ENCODE results near the gene SPINK8.

The SPINK8 gene

DNA sequence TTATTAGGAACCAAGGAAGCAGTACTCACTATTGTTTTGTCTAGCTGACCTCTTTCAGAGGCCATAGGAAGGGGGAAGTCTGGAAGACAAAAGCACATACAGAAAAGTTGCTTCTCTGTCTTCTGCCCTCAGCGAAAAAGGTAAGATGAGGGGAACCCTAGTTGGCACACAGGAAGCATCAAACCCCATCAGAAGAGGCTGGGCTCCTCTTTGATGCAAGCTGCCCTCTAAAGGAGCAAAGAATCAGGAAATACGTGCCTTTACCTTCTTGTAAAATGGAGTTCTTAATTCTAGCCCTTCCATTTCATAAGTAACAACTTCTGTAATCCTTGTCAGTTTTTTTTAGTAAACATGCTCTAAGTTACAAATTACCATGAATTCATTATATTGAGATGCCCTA, 12.5 kb downstream of the SPINK8 start:
- TF ChIP-seq, protein P1, sequence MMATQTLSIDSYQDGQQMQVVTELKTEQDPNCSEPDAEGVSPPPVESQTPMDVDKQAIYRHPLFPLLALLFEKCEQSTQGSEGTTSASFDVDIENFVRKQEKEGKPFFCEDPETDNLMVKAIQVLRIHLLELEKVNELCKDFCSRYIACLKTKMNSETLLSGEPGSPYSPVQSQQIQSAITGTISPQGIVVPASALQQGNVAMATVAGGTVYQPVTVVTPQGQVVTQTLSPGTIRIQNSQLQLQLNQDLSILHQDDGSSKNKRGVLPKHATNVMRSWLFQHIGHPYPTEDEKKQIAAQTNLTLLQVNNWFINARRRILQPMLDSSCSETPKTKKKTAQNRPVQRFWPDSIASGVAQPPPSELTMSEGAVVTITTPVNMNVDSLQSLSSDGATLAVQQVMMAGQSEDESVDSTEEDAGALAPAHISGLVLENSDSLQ (IDR thresholded peaks at IDR 0.05): no peak
- TF ChIP-seq ELF4 (IDR thresholded peaks at IDR 0.05): no peak
- no peak for TF ChIP-seq HDGF (IDR thresholded peaks at IDR 0.05; ENCODE audit: borderline replicate concordance)
- no peak for TF ChIP-seq ARNT (IDR thresholded peaks at IDR 0.05)
- TF ChIP-seq TARDBP (IDR thresholded peaks at IDR 0.05): no peak
- TF ChIP-seq CTBP1 (IDR thresholded peaks at IDR 0.05; ENCODE audit: borderline replicate concordance): no peak
- TF ChIP-seq LEF1 (IDR thresholded peaks at IDR 0.05; ENCODE audit: borderline replicate concordance): no peak
- no peak for TF ChIP-seq NFRKB (IDR thresholded peaks at IDR 0.05)
- no peak for TF ChIP-seq SP1 (IDR thresholded peaks at IDR 0.05)
- no peak for TF ChIP-seq FOXK2 (IDR thresholded peaks at IDR 0.05)
- ChIA-PET CTCF (no interaction called here), POLR2A (interaction anchor here (1.6 kb wide), 1 partner anchor 20 kb away, joined by 5 read pairs; the partner anchor contains the start of gene NME6)
- DNase-seq (ENCODE audit: extremely low spot score): no peak

DNA sequence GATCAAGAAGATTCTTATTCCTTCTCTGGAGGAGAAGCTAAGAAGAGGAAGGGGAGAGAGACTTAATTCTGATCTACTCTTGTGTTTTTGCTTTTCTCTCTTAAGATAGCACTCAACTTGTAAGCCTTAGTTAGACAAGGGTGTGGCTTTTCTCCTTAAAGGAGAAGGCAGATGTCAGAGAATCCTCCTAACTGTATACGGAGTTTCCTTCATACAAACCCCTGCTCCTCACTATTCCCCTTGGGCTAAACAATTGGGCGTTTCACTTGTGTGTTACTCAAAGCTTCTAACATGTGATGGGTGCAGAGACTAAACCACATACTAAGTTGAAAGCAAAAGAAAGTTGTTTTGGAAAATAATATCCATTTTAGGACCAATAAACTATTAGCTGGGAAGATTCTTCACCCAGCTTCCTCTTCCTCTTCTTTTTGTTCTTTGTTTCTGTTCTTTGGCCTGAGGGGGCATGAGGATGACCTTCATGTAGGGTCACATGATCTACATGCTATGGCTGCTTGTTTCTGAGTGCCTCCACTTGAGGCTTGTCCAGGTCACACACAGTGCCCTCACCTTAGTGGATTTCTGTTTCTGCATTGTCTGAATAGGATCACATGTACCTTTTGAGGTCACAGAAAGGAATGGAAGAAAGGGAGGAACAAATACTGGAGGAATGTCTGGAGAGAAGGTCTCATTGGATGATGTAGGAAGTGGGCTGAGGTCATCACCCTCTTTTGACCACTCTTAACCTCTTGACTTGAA, 14.6 kb downstream of the SPINK8 start:
- ChIA-PET CTCF (no interaction called here), POLR2A (no interaction called here)
- no peak for DNase-seq (ENCODE audit: extremely low spot score)
- no peak for TF ChIP-seq FOXA1 (IDR thresholded peaks at IDR 0.05)
- no peak for TF ChIP-seq ARNT (IDR thresholded peaks at IDR 0.05)
- no peak for TF ChIP-seq FOXK2 (IDR thresholded peaks at IDR 0.05)
- no peak for TF ChIP-seq LEF1 (IDR thresholded peaks at IDR 0.05; ENCODE audit: borderline replicate concordance)
- no peak for TF ChIP-seq SUZ12 (IDR thresholded peaks at IDR 0.05)
- TF ChIP-seq SP1 (IDR thresholded peaks at IDR 0.05): no peak
- TF ChIP-seq CTBP1 (IDR thresholded peaks at IDR 0.05; ENCODE audit: borderline replicate concordance): no peak
- TF ChIP-seq ZNF384 (IDR thresholded peaks at IDR 0.05): no peak

DNA sequence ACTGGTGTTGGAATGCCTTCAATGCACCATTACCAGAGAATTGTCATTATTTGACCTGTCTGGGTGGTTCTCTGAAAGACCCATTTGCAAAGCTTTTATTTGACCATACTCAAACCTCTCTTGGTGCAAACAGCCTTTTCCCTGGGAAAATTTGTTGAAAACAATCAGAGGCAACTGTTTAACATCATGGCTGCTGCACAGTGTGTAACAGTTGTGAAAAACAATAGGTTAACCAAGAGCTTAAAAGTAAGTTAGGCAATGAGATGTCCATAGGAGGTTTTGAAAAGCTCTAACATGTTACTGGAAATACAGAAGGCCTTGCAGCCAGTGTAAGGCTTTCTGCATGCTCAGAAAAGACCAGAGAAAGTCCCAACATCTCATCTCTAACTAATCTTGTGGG, 18.9 kb downstream of the SPINK8 start:
- ChIA-PET POLR2A (no interaction called here), CTCF (no interaction called here)
- no peak for TF ChIP-seq FOXA1 (IDR thresholded peaks at IDR 0.05)
- TF ChIP-seq TARDBP (IDR thresholded peaks at IDR 0.05): no peak
- no peak for TF ChIP-seq CTBP1 (IDR thresholded peaks at IDR 0.05; ENCODE audit: borderline replicate concordance)
- no peak for TF ChIP-seq LEF1 (IDR thresholded peaks at IDR 0.05; ENCODE audit: borderline replicate concordance)
- TF ChIP-seq SP1 (IDR thresholded peaks at IDR 0.05): no peak
- TF ChIP-seq FOXK2 (IDR thresholded peaks at IDR 0.05): no peak
- TF ChIP-seq, protein P1 (IDR thresholded peaks at IDR 0.05): no peak
- no peak for TF ChIP-seq L3MBTL2 (conservative IDR thresholded peaks at IDR 0.05)
- TF ChIP-seq FOXM1 (IDR thresholded peaks at IDR 0.05; ENCODE audit: borderline replicate concordance): no peak
- no peak for TF ChIP-seq ZNF384 (IDR thresholded peaks at IDR 0.05)
- TF ChIP-seq NFRKB (IDR thresholded peaks at IDR 0.05): no peak
- TF ChIP-seq BHLHE40 (IDR thresholded peaks at IDR 0.05; ENCODE audit: borderline replicate concordance): no peak
- TF ChIP-seq ELF4 (IDR thresholded peaks at IDR 0.05): no peak
- no peak for TF ChIP-seq SUZ12 (IDR thresholded peaks at IDR 0.05)
- no peak for TF ChIP-seq HDGF (IDR thresholded peaks at IDR 0.05; ENCODE audit: borderline replicate concordance)
- no peak for TF ChIP-seq ARNT (IDR thresholded peaks at IDR 0.05)
- no peak for DNase-seq (ENCODE audit: extremely low spot score)

DNA sequence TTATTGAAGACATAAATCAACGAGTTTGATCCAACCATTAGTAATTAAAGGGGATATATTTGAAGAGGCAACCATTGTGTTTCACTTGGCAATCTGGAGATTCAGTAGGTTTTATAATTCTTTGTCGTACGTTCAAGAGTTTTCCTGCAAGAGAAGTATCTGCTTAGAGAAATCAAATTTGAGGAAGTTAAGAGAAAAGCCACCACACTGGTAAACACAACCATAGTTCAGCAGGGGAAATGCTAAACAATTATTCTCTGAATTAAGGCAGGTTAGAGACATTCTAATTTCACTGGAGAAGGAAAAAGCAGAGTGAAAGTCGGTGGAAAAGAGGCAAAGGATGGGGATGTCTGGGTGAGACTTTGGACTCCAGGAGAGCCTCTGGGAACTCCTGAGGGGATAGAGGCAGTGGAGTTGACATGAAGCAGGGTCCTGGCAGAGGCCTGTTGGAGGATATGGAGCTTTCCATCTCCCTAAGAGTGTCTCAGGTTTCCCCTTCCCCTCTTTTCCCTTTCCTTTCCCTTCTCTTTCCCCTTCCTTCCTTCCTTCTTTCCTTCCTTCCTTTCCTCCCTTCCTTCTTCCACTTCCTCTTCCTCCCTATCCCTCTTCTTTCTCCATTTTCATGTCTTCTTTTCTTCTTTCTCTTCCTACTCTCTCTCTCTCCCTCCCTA, 26.5 kb downstream of the SPINK8 start:
- POLR2A ChIA-PET: no interaction called here
- DNase-seq (ENCODE audit: extremely low spot score): no peak
- CTCF ChIA-PET: no interaction called here
- TF ChIP-seq FOXK2 (IDR thresholded peaks at IDR 0.05) (no peak), NFRKB (IDR thresholded peaks at IDR 0.05) (no peak), HDGF (IDR thresholded peaks at IDR 0.05; ENCODE audit: borderline replicate concordance) (no peak), FOXA1 (IDR thresholded peaks at IDR 0.05) (no peak), TARDBP (IDR thresholded peaks at IDR 0.05) (no peak), BHLHE40 (IDR thresholded peaks at IDR 0.05; ENCODE audit: borderline replicate concordance) (no peak), FOXM1 (IDR thresholded peaks at IDR 0.05; ENCODE audit: borderline replicate concordance) (no peak), ELF4 (IDR thresholded peaks at IDR 0.05) (no peak), ZNF384 (IDR thresholded peaks at IDR 0.05) (no peak), CTBP1 (IDR thresholded peaks at IDR 0.05; ENCODE audit: borderline replicate concordance) (no peak), ARNT (IDR thresholded peaks at IDR 0.05) (no peak), SP1 (IDR thresholded peaks at IDR 0.05) (no peak), SUZ12 (IDR thresholded peaks at IDR 0.05) (no peak), LEF1 (IDR thresholded peaks at IDR 0.05; ENCODE audit: borderline replicate concordance) (no peak), L3MBTL2 (conservative IDR thresholded peaks at IDR 0.05) (no peak)
- TF ChIP-seq, protein P1 (IDR thresholded peaks at IDR 0.05): no peak

DNA sequence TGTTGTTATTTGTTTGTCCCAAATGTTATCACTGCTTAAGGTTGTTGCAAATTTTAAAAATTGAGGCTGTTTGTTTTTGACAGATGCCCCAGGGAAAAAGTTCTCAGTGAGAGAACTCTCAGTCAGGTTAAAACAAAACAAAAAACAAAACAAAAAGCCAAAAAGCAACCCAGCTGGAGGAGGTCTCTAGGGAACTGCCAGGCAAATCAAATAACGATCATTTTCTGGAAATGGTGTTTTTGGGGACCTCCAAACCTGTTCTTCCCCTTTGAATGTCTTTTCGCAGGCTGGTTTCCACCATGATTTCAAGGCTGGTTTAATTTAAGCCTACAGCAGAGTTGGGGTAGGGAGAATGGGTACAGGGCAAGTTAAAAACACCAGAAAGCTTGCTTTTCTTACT, 27.2 kb downstream of the SPINK8 start:
- ChIA-PET POLR2A (no interaction called here), CTCF (interaction anchor here (0.7 kb wide), 1 partner anchor 129 kb away, joined by 11 read pairs; no protein-coding TSS in a partner anchor)
- no peak for DNase-seq (ENCODE audit: extremely low spot score)
- TF ChIP-seq L3MBTL2 (conservative IDR thresholded peaks at IDR 0.05) (no peak), ZNF384 (IDR thresholded peaks at IDR 0.05) (no peak), HDGF (IDR thresholded peaks at IDR 0.05; ENCODE audit: borderline replicate concordance) (no peak), ARNT (IDR thresholded peaks at IDR 0.05) (no peak), CTBP1 (IDR thresholded peaks at IDR 0.05; ENCODE audit: borderline replicate concordance) (no peak), SUZ12 (IDR thresholded peaks at IDR 0.05) (no peak)
- TF ChIP-seq, protein P1 (IDR thresholded peaks at IDR 0.05): no peak

All from HEK293T (cell line).